SK-MEL-5 (cell line): ENCODE data around the gene CATSPERD. TPM values are rescaled to one million over a fixed set of nuclear protein-coding genes. Genes with fewer than 3 reads are reported as not detected.

Experiments
- DNase-seq: peaks from one replicate; pipeline ENCODE4 v3.0.0-alpha.2; 2016; ENCODE audit warnings: low read depth, low spot score
- in situ Hi-C: cut with HindIII; loops from 2 replicates; pipeline ENCODE4 v1.10.0; 2016; ENCODE audit warnings: low sequenced_read_pairs, high pct_unique_total_duplicates, low pct_unique_long_range_greater_than_20kb
- total RNA-seq: library from RNA; depleted of rRNA; stranded (reverse); fragments of >200 nt; shearing (Covaris generic); gene quantifications from 2 replicates; pipeline ENCODE4 v1.2.3, GENCODE V29; 2014

The CATSPERD gene
- total RNA-seq, 1 experiment from 2014 or later = not detected

DNA sequence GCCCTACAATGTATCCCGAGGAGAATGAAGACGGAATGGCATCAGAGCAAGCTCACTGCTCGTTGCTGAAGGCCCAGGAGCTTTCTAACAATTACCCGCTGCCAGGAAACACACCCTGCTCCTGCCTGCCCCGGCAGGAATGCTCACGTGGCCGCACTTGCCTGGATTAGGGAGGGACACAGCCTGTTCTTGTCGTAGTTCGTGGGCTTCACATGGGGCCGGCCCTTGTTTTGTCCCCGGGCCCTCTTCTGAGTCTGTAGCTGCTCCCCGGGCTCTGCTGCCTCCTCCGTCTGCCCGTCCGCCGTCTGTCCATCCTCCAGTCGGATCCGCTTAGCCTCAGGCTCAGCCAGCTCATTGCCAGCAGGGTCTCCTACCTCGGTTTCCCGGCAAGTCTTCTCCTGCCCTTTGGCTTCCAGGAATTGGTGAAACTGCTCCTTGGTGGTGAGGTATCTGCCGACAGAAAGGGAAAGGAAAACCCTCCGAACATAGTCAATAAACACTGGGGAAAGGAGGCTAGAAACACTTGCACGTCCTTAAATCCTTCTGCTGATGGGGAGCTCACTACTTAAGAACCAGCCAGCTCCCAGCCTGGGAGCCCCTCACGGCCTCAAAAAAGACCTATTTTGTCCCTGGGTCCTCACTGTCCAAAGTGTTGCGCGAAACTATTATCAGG, 69.6 kb downstream of the CATSPERD start:
- DNase-seq = no peak
- in situ Hi-C loops = no loop called here

- in situ Hi-C loops = no loop called here
- peak; percentile 97 for DNase-seq
Measured at GRCh38 chr19:5790559-5791520, 70.4 kb downstream of the CATSPERD start, which contains the start of gene DUS3L. Gene DUS3L (minus strand): TSS chr19:5791163. CDS start chr19:5791141, 22 bp downstream.

DNA sequence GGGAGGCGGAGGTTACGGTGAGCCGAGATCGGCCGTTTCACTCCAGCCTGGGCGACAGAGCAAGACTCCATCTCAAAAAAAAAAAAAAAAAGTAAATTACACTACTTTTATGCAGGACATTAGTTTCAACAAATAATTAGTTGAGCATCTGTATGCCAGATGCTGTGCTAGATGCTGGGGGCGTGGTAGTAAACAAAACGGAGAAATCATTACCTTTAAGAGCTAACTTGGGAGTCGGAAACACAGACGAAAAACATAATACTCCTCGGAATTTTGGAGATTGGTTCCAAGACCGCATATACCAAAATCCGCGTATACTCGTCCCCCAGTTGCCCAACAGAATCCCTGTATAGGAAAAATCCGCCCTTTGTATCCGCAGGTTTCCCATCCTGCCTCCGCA, 71.8 kb downstream of the CATSPERD start:
- in situ Hi-C loops = no loop called here
- no peak for DNase-seq

GRCh38 chr19:5793188-5793587, 72.8 kb downstream of the CATSPERD start:
- in situ Hi-C loops = no loop called here
- no peak for DNase-seq

GRCh38 chr19:5795382-5795919, 75.0 kb downstream of the CATSPERD start:
- DNase-seq = no peak
- in situ Hi-C loops = no loop called here

DNA sequence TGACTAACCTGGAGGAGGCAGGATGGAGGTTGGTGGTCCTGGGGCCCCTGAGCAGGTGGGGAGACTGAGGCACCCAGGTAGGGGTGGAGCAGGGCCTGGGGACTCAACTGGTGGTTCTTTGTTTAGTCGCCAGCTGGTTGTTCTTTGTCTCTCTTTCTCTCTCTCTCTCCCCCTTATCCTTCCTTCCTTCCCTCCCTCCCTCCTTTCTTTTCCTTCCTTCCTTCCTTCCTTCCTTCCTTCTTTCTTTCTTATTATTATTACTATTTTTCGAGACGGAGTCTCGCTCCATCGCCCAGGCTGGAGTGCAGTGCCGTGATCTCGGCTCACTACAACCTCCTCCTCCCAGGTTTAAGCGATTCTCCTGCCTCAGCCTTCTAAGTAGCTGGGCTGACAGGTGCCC, 77.8 kb downstream of the CATSPERD start:
- in situ Hi-C loops = no loop called here
- DNase-seq = no peak

- in situ Hi-C loops = no loop called here
- DNase-seq = no peak
Measured at GRCh38 chr19:5799247-5800241, 79.1 kb downstream of the CATSPERD start.

DNA sequence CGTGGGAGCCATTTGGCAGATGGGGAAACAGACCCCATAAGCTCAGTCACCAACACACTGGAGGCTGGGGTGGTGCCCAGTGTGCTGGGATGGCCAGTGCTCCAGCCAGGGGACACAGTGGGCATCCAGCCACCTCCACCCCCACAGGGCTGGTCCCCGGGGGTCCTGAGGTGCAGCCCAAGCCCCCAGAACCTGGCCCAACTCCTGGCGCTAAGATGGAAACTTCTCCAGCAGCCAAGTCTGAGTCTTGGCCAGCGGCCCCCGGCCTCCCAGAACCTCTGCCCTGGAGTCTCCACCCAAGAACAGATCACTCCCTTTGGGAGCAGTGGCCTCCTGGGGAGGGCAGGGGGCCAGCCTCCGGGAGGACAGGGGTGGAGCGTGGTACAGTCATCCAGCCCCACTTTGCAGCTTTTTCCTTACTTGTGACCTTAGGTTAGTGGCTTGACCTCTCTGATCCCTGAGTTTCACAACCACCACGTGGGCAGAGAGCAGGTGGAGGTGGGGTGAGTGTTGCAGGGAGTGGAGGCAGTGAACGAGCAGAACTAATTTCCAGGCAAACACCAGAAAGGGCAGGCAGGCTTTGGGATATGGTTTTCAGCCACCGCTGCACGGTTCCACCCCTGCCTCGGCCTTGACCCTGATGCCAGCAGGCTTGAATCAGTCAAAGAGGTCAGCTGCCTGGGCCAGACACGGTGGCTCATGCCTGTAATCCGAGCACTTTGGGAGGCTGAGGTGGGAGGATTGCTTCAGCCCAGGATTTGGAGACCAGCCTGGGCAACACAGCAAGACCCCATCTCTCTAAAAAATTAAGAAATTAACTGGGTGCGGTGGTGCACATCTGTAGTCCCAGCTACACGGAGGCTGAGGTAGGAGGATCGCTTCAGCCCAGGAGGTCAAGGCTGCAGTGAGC, 80.2 kb downstream of the CATSPERD start:
- no peak for DNase-seq
- in situ Hi-C loops = no loop called here

GRCh38 chr19:5801796-5802619, 81.6 kb downstream of the CATSPERD start:
- peak; percentile 52 for DNase-seq
- in situ Hi-C loops = no loop called here

GRCh38 chr19:5803441-5803751, 83.0 kb downstream of the CATSPERD start:
- DNase-seq = no peak
- in situ Hi-C loops = no loop called here

- DNase-seq = peak; percentile 87
- in situ Hi-C loops = no loop called here
Measured at GRCh38 chr19:5803752-5804515, 83.5 kb downstream of the CATSPERD start.

DNA sequence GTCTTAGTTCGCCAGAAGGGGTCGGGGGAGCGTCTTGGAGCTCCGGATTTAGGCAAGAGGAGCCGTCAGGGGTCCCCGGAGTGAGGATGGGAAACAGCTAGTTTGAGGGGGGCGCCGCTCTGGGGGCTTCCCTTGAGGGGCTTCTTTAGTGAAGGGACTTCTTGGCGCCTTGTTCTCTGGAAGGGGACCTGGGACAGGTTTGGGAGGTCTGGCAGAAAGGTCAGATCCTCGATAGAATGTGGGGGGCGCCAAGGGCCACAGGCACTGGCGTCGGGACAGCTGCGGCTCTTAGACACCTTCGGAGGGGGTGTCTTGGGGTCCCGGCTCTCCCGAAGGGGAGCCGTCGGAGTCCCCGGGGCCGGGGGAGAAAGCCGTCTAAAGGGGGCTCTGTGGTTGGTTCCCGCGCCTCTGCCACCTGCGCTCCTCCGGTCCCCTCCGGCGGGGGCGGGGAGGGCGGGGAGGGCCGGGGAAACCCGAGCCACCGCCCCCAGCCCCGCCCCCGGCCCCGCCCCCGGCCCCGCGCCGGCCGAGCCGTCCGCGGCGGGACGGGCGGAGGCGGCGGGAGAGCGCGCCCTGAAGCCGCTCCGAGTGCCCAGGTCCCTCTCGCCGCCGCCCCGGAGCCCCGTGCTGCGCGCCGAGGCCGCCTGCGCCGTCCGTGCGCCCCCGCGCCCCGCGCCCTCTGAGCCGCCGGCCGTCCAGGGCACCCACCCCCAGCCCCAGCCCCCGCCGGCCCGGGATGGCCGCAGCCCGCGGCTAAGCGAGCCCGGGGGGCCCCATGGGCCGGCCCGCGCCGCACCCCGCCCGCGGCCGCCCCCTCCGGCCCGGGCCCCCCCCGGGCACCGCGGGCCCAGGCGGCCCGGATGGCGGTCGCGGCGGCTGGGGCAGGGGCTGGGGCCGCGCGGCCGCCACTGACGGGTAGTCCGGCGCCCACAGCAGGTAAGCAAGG, 84.4 kb downstream of the CATSPERD start, which contains the start of gene NRTN:
NRTN (plus strand) TSS at position 552 of the 946 bp plus-strand sequence. CDS start 19,099 bp downstream, outside the sequence.
- in situ Hi-C loops = no loop called here
- peak; percentile 29 for DNase-seq

GRCh38 chr19:5805462-5806132, 85.2 kb downstream of the CATSPERD start:
- in situ Hi-C loops = no loop called here
- peak; percentile 63 for DNase-seq

DNA sequence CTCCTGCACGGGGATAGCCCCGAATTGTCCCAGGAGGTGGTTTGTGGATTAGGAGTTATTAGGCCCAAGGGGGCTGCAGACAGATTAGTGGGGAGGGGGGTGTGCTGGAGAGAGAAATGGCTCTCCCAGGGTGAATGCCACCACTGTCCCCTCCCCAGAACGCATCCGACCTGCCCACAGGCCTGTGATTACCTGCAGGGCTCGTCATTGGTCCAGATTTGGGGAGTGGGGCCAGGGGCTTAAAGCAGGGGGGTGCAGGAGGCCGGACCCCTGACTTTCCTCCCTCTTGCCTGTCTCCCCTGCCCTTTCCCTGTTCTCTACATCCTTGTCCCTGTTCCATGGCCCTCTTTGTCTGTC, 85.7 kb downstream of the CATSPERD start:
- DNase-seq = no peak
- in situ Hi-C loops = no loop called here
